Stimulated activated CD4-positive, alpha-beta T cell treated with anti-CD3 and anti-CD28 coated beads, Interleukin-4, amount 100 ng/mL, for 24 hours (primary cell): ENCODE results near the gene INO80C.
"Not testable (repeated sequence)": the region's sequence is repeated elsewhere in the genome, so short reads cannot be mapped to it uniquely, and the experiment has no call there.

ENCODE experiments used
- DNase-seq: peaks from one replicate; pipeline ENCODE4 v3.0.0-alpha.2; 2020

Gene INO80C

DNA sequence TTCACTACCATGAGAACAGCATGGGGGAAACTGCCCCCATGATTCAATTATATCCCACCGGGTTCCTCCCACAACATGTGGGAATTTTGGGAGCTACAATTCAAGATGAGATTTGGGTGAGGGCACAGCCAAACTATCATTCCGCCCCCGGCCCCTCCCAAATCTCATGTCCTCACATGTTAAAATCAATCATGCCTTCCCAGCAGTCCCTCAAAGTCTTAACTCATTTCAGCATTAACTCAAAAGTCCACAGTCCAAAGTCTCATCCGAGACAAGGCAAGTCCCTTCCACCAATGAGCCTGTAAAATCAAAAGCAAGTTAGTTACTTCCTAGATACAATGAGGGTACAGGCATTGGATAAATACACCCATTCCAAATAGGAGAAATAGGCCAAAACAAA, 10.2 kb downstream of the INO80C start:
- not testable (repeated sequence) for DNase-seq

- no peak for DNase-seq
Measured at GRCh38 chr18:35485852-35486251, 11.9 kb downstream of the INO80C start.

- DNase-seq: no peak
Measured at GRCh38 chr18:35484034-35484433, 13.7 kb downstream of the INO80C start.

DNA sequence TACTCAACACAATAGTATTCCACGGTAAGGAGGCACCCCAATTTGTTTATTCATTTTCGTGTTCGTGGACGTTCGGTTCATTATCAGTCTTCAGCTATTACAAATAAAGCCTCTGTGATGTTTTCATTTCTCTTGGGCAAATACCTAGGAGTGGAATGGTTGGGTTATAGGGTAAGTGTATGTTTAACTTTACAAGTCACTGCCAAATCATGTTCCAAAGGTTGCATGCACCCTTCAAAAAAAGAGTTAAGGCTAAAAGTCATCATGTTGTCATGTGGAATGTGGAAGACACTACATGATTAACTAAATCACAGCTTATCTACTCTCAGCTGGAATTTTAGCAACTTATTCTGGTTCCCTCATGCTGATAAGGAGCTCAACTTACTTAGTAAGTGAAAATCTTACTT, 15.8 kb downstream of the INO80C start:
- DNase-seq: no peak

GRCh38 chr18:35479911-35480586, 17.7 kb downstream of the INO80C start:
- DNase-seq: no peak

DNA sequence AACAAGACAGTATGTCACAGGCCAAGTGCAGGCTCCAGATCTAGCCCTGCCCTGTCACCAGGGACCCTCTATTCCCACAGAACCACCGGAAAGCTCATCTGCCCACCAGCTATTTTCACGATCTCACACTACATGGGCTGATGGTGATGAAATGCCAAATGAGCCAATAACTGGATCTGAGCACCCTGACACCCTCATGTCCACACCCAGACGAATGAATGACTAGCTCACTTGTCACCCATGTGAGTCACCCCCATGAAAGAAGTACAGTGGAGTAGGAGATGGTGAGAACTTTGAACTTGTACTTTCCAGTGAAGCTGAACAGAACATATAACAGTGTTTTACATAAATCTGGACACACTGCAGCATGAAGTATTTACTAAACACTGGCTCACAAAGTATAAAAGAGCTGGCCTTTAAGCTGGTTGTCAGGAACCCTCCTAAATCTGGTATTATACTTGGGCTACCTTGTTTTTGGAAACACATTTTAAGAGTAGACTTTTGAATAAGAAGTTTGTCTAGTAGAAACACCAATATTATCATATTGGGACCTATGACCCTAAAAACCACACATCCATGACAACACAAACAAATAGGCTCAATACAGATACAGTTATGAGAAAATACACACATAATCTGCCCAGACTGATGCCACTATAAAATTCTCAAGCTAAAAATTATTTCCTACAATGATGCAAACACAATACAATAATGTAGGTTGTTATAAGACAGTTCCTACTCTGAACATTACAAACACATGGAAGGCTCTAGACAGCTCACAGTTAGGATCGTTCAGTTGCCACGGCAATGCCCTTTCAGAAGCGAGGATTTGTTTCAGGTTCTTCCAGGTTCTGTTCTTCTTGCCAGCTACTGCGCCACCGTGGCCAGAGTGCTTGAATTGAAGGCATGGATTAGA, 19.0 kb downstream of the INO80C start:
- DNase-seq: peak; percentile 65

GRCh38 chr18:35477974-35478373, 19.8 kb downstream of the INO80C start:
- DNase-seq: no peak

GRCh38 chr18:35477497-35477896, 20.3 kb downstream of the INO80C start:
- no peak for DNase-seq

GRCh38 chr18:35474884-35475283, 22.9 kb downstream of the INO80C start:
- DNase-seq: no peak

DNA sequence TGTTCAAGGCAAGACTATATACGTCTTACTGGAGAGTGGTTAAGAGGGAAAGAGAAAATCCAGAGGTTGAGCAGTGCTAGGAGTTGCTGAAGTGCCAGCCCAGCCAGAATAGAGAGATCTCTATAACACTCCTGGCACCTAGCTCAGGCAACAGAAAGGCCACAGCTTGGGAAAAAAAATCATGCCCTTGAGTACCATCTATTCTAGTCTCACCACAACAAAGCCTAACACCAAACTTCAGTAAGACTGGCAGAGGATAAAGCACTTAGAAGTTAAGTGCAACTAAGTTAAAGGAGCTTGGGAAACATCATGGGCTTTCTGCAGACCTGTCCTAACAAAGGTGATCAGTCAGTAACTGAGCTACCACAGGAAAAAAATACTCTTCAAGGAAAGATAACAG, 24.2 kb downstream of the INO80C start:
- no peak for DNase-seq

GRCh38 chr18:35470435-35470834, 27.3 kb downstream of the INO80C start:
- no peak for DNase-seq

DNA sequence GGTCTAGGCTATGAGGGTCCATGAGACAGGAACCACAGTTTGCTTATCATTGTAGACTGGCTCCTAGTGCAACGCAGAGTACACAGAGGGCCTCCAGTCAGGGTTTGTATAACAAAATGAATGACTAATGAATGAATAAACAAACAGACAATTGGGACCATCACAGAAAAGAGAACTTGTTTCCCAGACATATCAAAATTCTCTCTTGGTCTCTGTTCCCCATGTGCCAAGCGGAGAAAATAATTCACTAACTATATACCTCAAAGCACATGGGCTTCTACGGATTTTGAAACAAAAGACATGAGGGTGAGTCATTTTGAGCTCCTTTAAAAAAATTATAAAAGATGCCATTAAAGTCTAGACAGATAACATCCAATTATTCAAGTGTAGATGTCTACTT, 28.0 kb downstream of the INO80C start:
- DNase-seq: no peak

DNA sequence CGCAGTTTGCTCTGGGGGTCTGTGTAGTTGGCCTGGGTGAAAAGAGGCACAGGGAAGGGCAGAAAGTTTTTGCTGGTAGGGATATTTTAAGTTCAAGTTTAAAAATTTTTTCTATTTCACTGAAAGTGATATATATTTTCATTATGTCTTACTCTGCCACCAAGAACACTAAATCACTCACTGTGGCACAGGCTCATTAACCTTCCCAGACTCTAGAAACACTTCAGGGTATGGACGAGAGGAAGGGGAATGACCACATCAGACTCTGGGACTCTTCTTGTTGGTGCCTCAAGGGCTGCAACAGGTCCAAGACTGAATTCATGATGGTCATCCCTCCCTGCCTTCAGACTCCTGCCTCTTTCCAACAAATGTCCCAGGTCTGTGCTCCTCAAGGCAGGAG, 29.0 kb downstream of the INO80C start:
- no peak for DNase-seq

DNA sequence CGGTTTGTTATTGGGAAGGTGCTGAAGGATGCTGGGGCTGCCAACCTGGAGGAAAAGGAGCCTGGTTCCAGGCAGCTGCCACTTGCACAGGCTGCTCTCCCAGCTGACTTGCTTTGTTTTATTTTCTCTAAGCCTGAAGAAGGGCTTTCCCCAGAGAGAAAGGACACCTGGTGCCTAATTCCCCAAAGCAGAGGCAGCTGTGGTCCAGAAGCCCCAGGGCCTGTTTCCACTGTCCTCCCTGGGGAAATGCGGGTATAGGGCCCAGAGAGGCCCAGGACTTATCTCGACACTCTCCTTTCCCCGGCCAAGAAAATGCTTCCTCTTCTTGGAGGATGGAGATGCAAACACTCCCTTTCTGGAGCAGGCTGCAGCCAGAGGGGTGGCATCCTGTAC, 30.1 kb downstream of the INO80C start:
- no peak for DNase-seq

GRCh38 chr18:35466815-35467623, 30.7 kb downstream of the INO80C start:
- no peak for DNase-seq

DNA sequence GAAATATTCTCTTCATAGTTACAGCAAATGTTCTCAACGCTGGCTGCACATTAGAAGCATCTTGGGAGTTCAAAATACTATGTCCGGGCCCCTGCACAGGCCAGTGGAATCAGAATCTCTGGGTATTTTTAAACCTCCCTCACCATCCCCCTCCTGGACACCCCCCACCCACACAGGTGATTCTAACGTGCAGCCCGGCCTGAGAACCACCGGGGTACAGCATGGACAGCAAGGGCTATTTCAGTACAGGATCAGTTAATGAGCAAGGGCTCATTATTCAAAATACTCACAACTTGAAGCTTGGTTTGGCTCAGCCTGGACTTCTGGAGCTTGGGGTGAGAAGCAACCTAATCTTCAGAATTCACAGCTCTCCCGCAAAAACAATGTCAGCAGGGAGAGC, 31.4 kb downstream of the INO80C start:
- no peak for DNase-seq

GRCh38 chr18:35465329-35465728, 32.4 kb downstream of the INO80C start:
- DNase-seq: no peak

DNA sequence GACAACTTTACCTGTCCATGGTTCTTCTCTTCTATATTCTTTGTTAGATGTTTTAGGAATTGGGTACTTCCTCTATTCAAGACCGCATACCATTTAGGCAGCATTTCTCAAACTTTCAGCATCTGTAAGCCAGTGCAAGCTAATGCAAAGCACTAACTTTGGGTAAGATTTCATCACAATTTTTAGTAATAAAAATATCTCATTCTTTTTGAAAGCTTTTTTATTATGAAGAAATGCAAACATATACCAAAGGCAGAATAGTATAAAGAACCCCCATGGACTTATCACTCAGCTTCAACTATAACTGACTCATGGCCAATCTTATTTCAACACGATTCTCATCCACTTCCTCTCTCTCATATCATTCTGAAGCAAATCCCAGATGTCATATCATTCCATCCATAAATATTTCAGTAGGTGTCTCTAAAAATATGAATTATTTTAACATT, 32.9 kb downstream of the INO80C start:
- DNase-seq: no peak

- no peak for DNase-seq
Measured at GRCh38 chr18:35463827-35464226, 33.9 kb downstream of the INO80C start.

GRCh38 chr18:35463050-35463449, 34.7 kb downstream of the INO80C start:
- DNase-seq: no peak

GRCh38 chr18:35460736-35461161, 37.0 kb downstream of the INO80C start:
- DNase-seq: no peak

DNA sequence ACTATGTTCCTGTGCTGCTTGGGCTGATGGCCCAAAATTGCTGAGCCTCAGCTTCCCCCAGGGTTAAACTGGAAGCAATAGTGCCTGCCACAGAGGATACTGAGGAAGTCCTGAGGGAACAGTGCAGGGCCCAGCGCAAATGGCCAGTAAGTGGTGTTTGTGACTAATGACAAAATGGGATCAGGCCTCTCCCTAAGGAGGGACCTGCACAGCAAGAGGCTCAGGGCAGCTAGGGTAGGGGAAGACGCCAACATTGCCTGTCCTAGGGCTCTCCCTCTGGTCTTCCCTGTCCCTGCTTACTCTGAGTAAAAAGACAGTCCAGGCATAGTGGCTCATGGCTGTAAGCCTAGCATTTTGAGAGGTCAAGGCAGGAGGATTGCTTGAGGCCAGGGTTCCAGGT, 37.8 kb downstream of the INO80C start:
- no peak for DNase-seq

DNA sequence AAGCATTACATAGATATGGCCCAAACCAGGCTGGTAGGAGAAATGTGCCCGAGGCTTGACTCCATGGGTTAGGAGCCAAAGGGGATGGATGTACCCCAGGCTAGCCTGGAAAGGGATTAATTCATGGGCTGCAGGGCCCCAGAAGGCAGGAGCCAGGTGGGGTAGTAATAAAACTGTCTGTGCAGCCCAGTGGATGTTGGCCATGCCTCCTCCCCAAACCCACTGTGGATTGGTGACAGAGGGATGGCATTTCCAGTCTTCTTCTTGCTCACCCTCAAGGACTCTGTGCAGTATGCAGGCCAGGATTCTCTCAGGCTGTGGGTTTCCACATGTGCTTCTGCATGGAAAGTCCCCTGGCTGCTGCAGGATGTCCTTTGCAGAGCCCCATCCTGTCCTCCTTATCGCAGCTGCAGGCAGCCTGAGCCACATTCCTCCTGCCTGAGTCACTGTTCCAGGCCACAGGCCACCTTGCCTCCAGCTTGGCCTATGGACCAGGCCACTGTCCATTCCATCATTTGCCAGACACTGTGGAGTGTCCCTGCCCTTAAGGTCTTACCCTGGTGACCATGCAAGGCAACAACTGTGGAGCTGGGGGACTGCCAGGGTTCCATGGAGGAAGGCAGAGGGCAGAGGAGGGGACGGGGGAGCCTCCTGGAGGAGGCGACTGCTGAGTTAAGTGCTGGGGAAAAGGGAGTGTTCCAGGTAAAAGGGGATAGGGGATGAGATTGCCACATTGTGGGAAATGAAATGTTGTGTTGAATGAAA, 38.9 kb downstream of the INO80C start:
- DNase-seq: no peak
